Stomach (tissue), 4 donors: Measurements from ENCODE around the gene SLC24A4.

Source experiments
- EP300 ChIP-seq: sonication (generic); formaldehyde crosslinking; IDR thresholded peaks from one replicate; pipeline ENCODE4 v1.6.1; 2017; ENCODE audit warnings: antibody characterized with exemption
- POLR2A ChIP-seq, 4 donors: fragments of 450-650 bp; IDR thresholded peaks; one replicate each; pipeline ENCODE4 v1.6.1; 2016; ENCODE audit warnings: antibody characterized with exemption in 4 of 4, control low read depth in 2 of 4, mild to moderate bottlenecking in 1 of 4, moderate library complexity in 1 of 4
- POLR2AphosphoS5 ChIP-seq, 3 donors: sonication (generic); formaldehyde crosslinking; IDR thresholded peaks; one replicate each; pipeline ENCODE4 v1.6.1; 2016; ENCODE audit warnings: antibody characterized with exemption in 3 of 3
- TF ChIP-seq, protein P1 (sequence below), 7 experiments: fragments of 450-650 bp in 4 of 7; fragments of 200-600 bp in 3 of 7; sonication (generic) in 3 of 7; IDR thresholded peaks; one replicate each; pipeline ENCODE4 v1.5.1; 2016 to 2019; ENCODE audit warnings: antibody characterized with exemption in 7 of 7, control low read depth in 2 of 7, mild to moderate bottlenecking in 1 of 7

- TF ChIP-seq, protein P1, sequence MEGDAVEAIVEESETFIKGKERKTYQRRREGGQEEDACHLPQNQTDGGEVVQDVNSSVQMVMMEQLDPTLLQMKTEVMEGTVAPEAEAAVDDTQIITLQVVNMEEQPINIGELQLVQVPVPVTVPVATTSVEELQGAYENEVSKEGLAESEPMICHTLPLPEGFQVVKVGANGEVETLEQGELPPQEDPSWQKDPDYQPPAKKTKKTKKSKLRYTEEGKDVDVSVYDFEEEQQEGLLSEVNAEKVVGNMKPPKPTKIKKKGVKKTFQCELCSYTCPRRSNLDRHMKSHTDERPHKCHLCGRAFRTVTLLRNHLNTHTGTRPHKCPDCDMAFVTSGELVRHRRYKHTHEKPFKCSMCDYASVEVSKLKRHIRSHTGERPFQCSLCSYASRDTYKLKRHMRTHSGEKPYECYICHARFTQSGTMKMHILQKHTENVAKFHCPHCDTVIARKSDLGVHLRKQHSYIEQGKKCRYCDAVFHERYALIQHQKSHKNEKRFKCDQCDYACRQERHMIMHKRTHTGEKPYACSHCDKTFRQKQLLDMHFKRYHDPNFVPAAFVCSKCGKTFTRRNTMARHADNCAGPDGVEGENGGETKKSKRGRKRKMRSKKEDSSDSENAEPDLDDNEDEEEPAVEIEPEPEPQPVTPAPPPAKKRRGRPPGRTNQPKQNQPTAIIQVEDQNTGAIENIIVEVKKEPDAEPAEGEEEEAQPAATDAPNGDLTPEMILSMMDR (IDR thresholded peaks at IDR 0.05), result no peak
- TF ChIP-seq POLR2AphosphoS5 (IDR thresholded peaks at IDR 0.05) (no peak), POLR2A (IDR thresholded peaks at IDR 0.05) (no peak), EP300 (no peak)
These were observed 130.7 kb downstream of the SLC24A4 start for GRCh38 chr14:92453691-92454090.
